GM21825 (cell line): ENCODE measurements around the gene RSKR.
A peak's percentile ranks its signal among the peaks of the same experiment; 100 is the strongest.
"Not testable (repeated sequence)": the region's sequence is repeated elsewhere in the genome, so short reads cannot be mapped to it uniquely, and the experiment has no call there.

Source experiments
- ATAC-seq: cut with Tn5 transposase; IDR thresholded peaks from one replicate; pipeline ENCODE4 v1.9.1; 2021; ENCODE audit warnings: mild to moderate bottlenecking, moderate library complexity; ENCODE audit not compliant: unreplicated experiment

The RSKR gene

GRCh38 chr17:28624148-28624547, 10.2 kb upstream of the RSKR start:
- ATAC-seq: no peak

GRCh38 chr17:28623696-28624095, 9.7 kb upstream of the RSKR start:
- ATAC-seq: no peak

- no peak for ATAC-seq
Observed at GRCh38 chr17:28622186-28622585, 8.2 kb upstream of the RSKR start.

- no peak for ATAC-seq
Observed at GRCh38 chr17:28620010-28620409, 6.0 kb upstream of the RSKR start.

GRCh38 chr17:28618464-28618863, 4.5 kb upstream of the RSKR start:
- ATAC-seq: no peak

GRCh38 chr17:28616281-28616680, 2.3 kb upstream of the RSKR start:
- no peak for ATAC-seq

- no peak for ATAC-seq
Observed at GRCh38 chr17:28615260-28615940, 1.4 kb upstream of the RSKR start.

- ATAC-seq: no peak
Observed at GRCh38 chr17:28612936-28613872, 781 bp downstream of the RSKR start.

- ATAC-seq: no peak
Observed at GRCh38 chr17:28612531-28612930, 1.5 kb downstream of the RSKR start.

- ATAC-seq: no peak
Observed at GRCh38 chr17:28610376-28610775, 3.6 kb downstream of the RSKR start.

- ATAC-seq: not testable (repeated sequence)
Observed at GRCh38 chr17:28604031-28604430, 10.0 kb downstream of the RSKR start.

GRCh38 chr17:28599311-28600184, 14.4 kb downstream of the RSKR start:
- peak; percentile 45 for ATAC-seq

GRCh38 chr17:28598799-28599310, 15.1 kb downstream of the RSKR start, which contains the start of gene SPAG5:
SPAG5 (minus strand) TSS chr17:28599025; CDS start chr17:28598946, 79 bp downstream.
- ATAC-seq: peak; percentile 75

GRCh38 chr17:28598389-28598788, 15.6 kb downstream of the RSKR start:
- ATAC-seq: no peak

- no peak for ATAC-seq
Observed at GRCh38 chr17:28597606-28598383, 16.2 kb downstream of the RSKR start.

GRCh38 chr17:28592260-28592659, 21.7 kb downstream of the RSKR start:
- ATAC-seq: no peak

GRCh38 chr17:28585851-28586250, 28.1 kb downstream of the RSKR start:
- no peak for ATAC-seq

- ATAC-seq: no peak
Observed at GRCh38 chr17:28584434-28584833, 29.6 kb downstream of the RSKR start.

GRCh38 chr17:28582513-28582912, 31.5 kb downstream of the RSKR start:
- no peak for ATAC-seq

GRCh38 chr17:28580959-28581358, 33.0 kb downstream of the RSKR start:
- no peak for ATAC-seq
